ENCODE data around the gene FAM83E. TPM values are rescaled to one million over a fixed set of nuclear protein-coding genes. Genes with fewer than 3 reads are reported as not detected.
A peak's percentile ranks its signal among the peaks of the same experiment; 100 is the strongest.
"Not testable (repeated sequence)": the region's sequence is repeated elsewhere in the genome, so short reads cannot be mapped to it uniquely, and the experiment has no call there.

FAM83E gene
- total RNA-seq, 1 experiment from 2014 or later, result not detected

- DNase-seq (ENCODE audit: low read depth), result no peak
Observed at GRCh38 chr19:48578891-48579290, 36.0 kb downstream of the FAM83E start.

- not testable (repeated sequence) for DNase-seq (ENCODE audit: low read depth)
Observed at GRCh38 chr19:48577908-48578307, 37.0 kb downstream of the FAM83E start.

- no peak for DNase-seq (ENCODE audit: low read depth)
Observed at GRCh38 chr19:48575931-48576622, 38.8 kb downstream of the FAM83E start.

- DNase-seq (ENCODE audit: low read depth), result no peak
Observed at GRCh38 chr19:48573163-48573505, 41.7 kb downstream of the FAM83E start.

- DNase-seq (ENCODE audit: low read depth), result no peak
Observed at GRCh38 chr19:48571378-48572162, 43.3 kb downstream of the FAM83E start.

- DNase-seq (ENCODE audit: low read depth), result no peak
Observed at GRCh38 chr19:48569814-48570213, 45.1 kb downstream of the FAM83E start.

GRCh38 chr19:48568345-48568886 lies 46.5 kb downstream of the FAM83E start:
- peak; percentile 95 for DNase-seq (ENCODE audit: low read depth)

- DNase-seq (ENCODE audit: low read depth), result peak; percentile 53
Observed at GRCh38 chr19:48565090-48565489, 49.8 kb downstream of the FAM83E start.

Other genes starting within 250 kb of the FAM83E start
- gene KDELR1, start 223.5 kb downstream of the FAM83E start, total RNA-seq (2014; rRNA removed; shearing (Covaris generic)), result 67.7 and 115 TPM in 2 replicates
- 0.20 and 0.21 TPM in 2 replicates for gene GRIN2D, start 221.4 kb downstream of the FAM83E start, total RNA-seq (2014; rRNA removed; shearing (Covaris generic))
- gene GRWD1, start 169.1 kb downstream of the FAM83E start, total RNA-seq (2014; rRNA removed; shearing (Covaris generic)), result 97.2 and 113 TPM in 2 replicates
- gene KCNJ14, start 159.5 kb downstream of the FAM83E start, total RNA-seq (2014; rRNA removed; shearing (Covaris generic)), result 0.40 and 0.79 TPM in 2 replicates
- 38.1 and 44.3 TPM in 2 replicates for gene CYTH2, start 145.7 kb downstream of the FAM83E start, total RNA-seq (2014; rRNA removed; shearing (Covaris generic))
- 0.05 TPM in 1 of 2 replicates, not detected in the other for gene LMTK3, start 103.2 kb downstream of the FAM83E start, total RNA-seq (2014; rRNA removed; shearing (Covaris generic))
- gene SULT2B1, start 62.9 kb downstream of the FAM83E start, total RNA-seq (2014; rRNA removed; shearing (Covaris generic)), result not detected in 2 replicates
- gene SPACA4, start 8.3 kb downstream of the FAM83E start, total RNA-seq (2014; rRNA removed; shearing (Covaris generic)), result not detected in 2 replicates
- 2,830 and 3,901 TPM in 2 replicates for gene RPL18, start 4.1 kb upstream of the FAM83E start, total RNA-seq (2014; rRNA removed; shearing (Covaris generic))
- gene SPHK2, start 4.4 kb upstream of the FAM83E start, total RNA-seq (2014; rRNA removed; shearing (Covaris generic)), result 15.9 and 16.5 TPM in 2 replicates
- gene DBP, start 22.3 kb upstream of the FAM83E start, total RNA-seq (2014; rRNA removed; shearing (Covaris generic)), result 10.3 and 11.1 TPM in 2 replicates
- 0.77 and 1.4 TPM in 2 replicates for gene CA11, start 31.1 kb upstream of the FAM83E start, total RNA-seq (2014; rRNA removed; shearing (Covaris generic))
- not detected in 2 replicates for gene NTN5, start 57.9 kb upstream of the FAM83E start, total RNA-seq (2014; rRNA removed; shearing (Covaris generic))
- gene FUT2, start 80.9 kb upstream of the FAM83E start, total RNA-seq (2014; rRNA removed; shearing (Covaris generic)), result not detected in 2 replicates
- 0.35 TPM in 1 of 2 replicates, not detected in the other for gene MAMSTR, start 104.6 kb upstream of the FAM83E start, total RNA-seq (2014; rRNA removed; shearing (Covaris generic))
- gene RASIP1, start 125.5 kb upstream of the FAM83E start, total RNA-seq (2014; rRNA removed; shearing (Covaris generic)), result not detected in 2 replicates
- not detected in 2 replicates for gene IZUMO1, start 131.8 kb upstream of the FAM83E start, total RNA-seq (2014; rRNA removed; shearing (Covaris generic))
- 0.10 TPM in 1 of 2 replicates, not detected in the other for gene FUT1, start 137.6 kb upstream of the FAM83E start, total RNA-seq (2014; rRNA removed; shearing (Covaris generic))
- gene FGF21, start 140.4 kb upstream of the FAM83E start, total RNA-seq (2014; rRNA removed; shearing (Covaris generic)), result not detected in 2 replicates
- gene BCAT2, start 196.0 kb upstream of the FAM83E start, total RNA-seq (2014; rRNA removed; shearing (Covaris generic)), result 54.2 and 60.6 TPM in 2 replicates
- gene HSD17B14, start 221.4 kb upstream of the FAM83E start, total RNA-seq (2014; rRNA removed; shearing (Covaris generic)), result not detected in 2 replicates